Stomach (tissue), 9 donors: ENCODE results near the gene NAGPA. TPM values are rescaled to one million over a fixed set of nuclear protein-coding genes. Genes with fewer than 3 reads are reported as not detected.

ENCODE experiments used
- DNase-seq, 2 donors: peaks; one replicate each; pipeline versions ENCODE4 v3.0.0 to v3.0.0-alpha.2; 2013 to 2019
- H3K27ac ChIP-seq, 5 donors: fragments of 200-600 bp in 4 of 5; sonication (generic) in 4 of 5; one replicate each; pipeline ENCODE4 v1.5.1; 2013 to 2019; ENCODE audit warnings: mild to moderate bottlenecking in 1 of 5, moderate library complexity in 1 of 5
- H3K27me3 ChIP-seq, 3 donors: fragments of 200-600 bp; sonication (generic); one replicate each; pipeline ENCODE4 v1.5.1; 2017 to 2019; ENCODE audit warnings: mixed run types in 1 of 3
- H3K36me3 ChIP-seq, 4 donors: fragments of 200-600 bp; sonication (generic); 1 replicate in 3 of 4; 2 replicates in 1 of 4; pipeline ENCODE4 v1.5.1; 2016 to 2019
- H3K4me1 ChIP-seq, 4 donors: fragments of 200-600 bp; sonication (generic); one replicate each; pipeline ENCODE4 v1.5.1; 2016 to 2019
- H3K4me3 ChIP-seq, 4 donors: fragments of 200-600 bp; sonication (generic) in 3 of 4; one replicate each; pipeline ENCODE4 v1.5.1; 2016 to 2019; ENCODE audit warnings: mild to moderate bottlenecking in 1 of 4
- H3K9me3 ChIP-seq, 4 donors: fragments of 200-600 bp; sonication (generic); one replicate each; pipeline ENCODE4 v1.5.1; 2016 to 2019
- CTCF ChIP-seq, 7 experiments: fragments of 450-650 bp in 4 of 7; fragments of 200-600 bp in 3 of 7; sonication (generic) in 3 of 7; IDR thresholded peaks; one replicate each; pipeline ENCODE4 v1.5.1; 2016 to 2019; ENCODE audit warnings: antibody characterized with exemption in 7 of 7, control low read depth in 2 of 7, mild to moderate bottlenecking in 1 of 7
- EP300 ChIP-seq: sonication (generic); formaldehyde crosslinking; IDR thresholded peaks from one replicate; pipeline ENCODE4 v1.6.1; 2017; ENCODE audit warnings: antibody characterized with exemption
- POLR2A ChIP-seq, 4 donors: fragments of 450-650 bp; IDR thresholded peaks; one replicate each; pipeline ENCODE4 v1.6.1; 2016; ENCODE audit warnings: antibody characterized with exemption in 4 of 4, control low read depth in 2 of 4, mild to moderate bottlenecking in 1 of 4, moderate library complexity in 1 of 4
- POLR2AphosphoS5 ChIP-seq, 3 donors: sonication (generic); formaldehyde crosslinking; IDR thresholded peaks; one replicate each; pipeline ENCODE4 v1.6.1; 2016; ENCODE audit warnings: antibody characterized with exemption in 3 of 3
- WGBS, 5 donors: extraction: QIAGEN DNeasy Blood & Tissue Kit in 3 of 5; methylation state at CpG; one replicate each; pipeline versions ENCODE4 v1.1.5 to v1.1.7; 2013 to 2018; 5-methylcytosine and 5-hydroxymethylcytosine counted together
- intact Hi-C: fragments of 100-400 bp; cut with DNase I; formaldehyde crosslinking; loops from one replicate; pipeline ENCODE4 v1.15.1; 2023; ENCODE audit warnings: low total_unique reads
- polyA plus RNA-seq, 3 donors: library from polyadenylated mRNA; stranded (reverse); fragments of 200-250 nt; gene quantifications; one replicate each; pipeline ENCODE4 v1.2.3, GENCODE V29; 2013
- total RNA-seq, 5 donors: library from RNA; depleted of rRNA; stranded (reverse); fragments of >200 nt; gene quantifications; one replicate each; pipeline versions ENCODE4 v1.1.0 to v1.2.3, GENCODE V29; 2014 to 2016
- donor health status: healthy with polysubstance abuse.
- donor health status: Bipolar disorder and iron deficiency.
- donor health status: healthy.

The NAGPA gene
- total and polyA plus RNA-seq, 8 donors: 10.0 to 139 (median 24.2) TPM

GRCh38 chr16:5005916-5006315 lies 27.8 kb downstream of the NAGPA start:
- no peaks in the 10 kb centered on the region for H3K9me3 ChIP-seq
- 62 to 94% (median 79%) methylated on average over 4 of the region's 4 CpGs for WGBS, 5 donors
- TF ChIP-seq POLR2A (IDR thresholded peaks at IDR 0.05): no peak
- no peak for TF ChIP-seq EP300
- TF ChIP-seq CTCF (IDR thresholded peaks at IDR 0.05): no peak
- no peak for TF ChIP-seq POLR2AphosphoS5 (IDR thresholded peaks at IDR 0.05)

GRCh38 chr16:5004311-5004710 lies 29.4 kb downstream of the NAGPA start:
- H3K4me3 ChIP-seq: no peak overlapping the region
- intact Hi-C loops: no loop called here
- WGBS, 5 donors: 70 to 80% (median 75%) methylated on average over 5 of the region's 5 CpGs

More at GRCh38 chr16:5005916-5006315, 27.8 kb downstream of the NAGPA start:
- Histone ChIP-seq H3K4me1 (no peaks in the 10 kb centered on the region), H3K27me3 (peaks cover 0 to 16% (median 0%) of the 10 kb centered on the region in 3 donors), H3K4me3 (no peak overlapping the region), H3K36me3 (no peaks in the 10 kb centered on the region), H3K27ac (no peak overlapping the region)
- DNase-seq: no peak
- intact Hi-C loops: no loop called here

GRCh38 chr16:5003828-5004227 lies 29.9 kb downstream of the NAGPA start:
- H3K36me3 ChIP-seq: no peaks in the 10 kb centered on the region
- H3K4me3 ChIP-seq: no peak overlapping the region
- no peak for DNase-seq
- no peaks in the 10 kb centered on the region for H3K9me3 ChIP-seq
- TF ChIP-seq CTCF (IDR thresholded peaks at IDR 0.05) (no peak), EP300 (no peak), POLR2AphosphoS5 (IDR thresholded peaks at IDR 0.05) (no peak), POLR2A (IDR thresholded peaks at IDR 0.05) (no peak)
- WGBS, 5 donors: 87 to 93% (median 92%) methylated on average over 10 of the region's 10 CpGs
- no peak overlapping the region for H3K27ac ChIP-seq
- no peaks in the 10 kb centered on the region for H3K4me1 ChIP-seq
- intact Hi-C loops: no loop called here
- peaks cover 0 to 16% (median 0%) of the 10 kb centered on the region in 3 donors for H3K27me3 ChIP-seq

More at GRCh38 chr16:5004311-5004710, 29.4 kb downstream of the NAGPA start:
- Histone ChIP-seq H3K36me3 (no peaks in the 10 kb centered on the region), H3K27ac (no peak overlapping the region), H3K9me3 (no peaks in the 10 kb centered on the region), H3K27me3 (peaks cover 0 to 16% (median 0%) of the 10 kb centered on the region in 3 donors), H3K4me1 (no peaks in the 10 kb centered on the region)
- no peak for DNase-seq
- no peak for TF ChIP-seq EP300

GRCh38 chr16:5003211-5003610 lies 30.5 kb downstream of the NAGPA start:
- Histone ChIP-seq H3K27me3 (peaks cover 0 to 16% (median 0%) of the 10 kb centered on the region in 3 donors), H3K36me3 (no peaks in the 10 kb centered on the region), H3K4me3 (no peak overlapping the region), H3K9me3 (no peaks in the 10 kb centered on the region), H3K27ac (no peak overlapping the region), H3K4me1 (no peaks in the 10 kb centered on the region)
- intact Hi-C loops: no loop called here
- TF ChIP-seq CTCF (IDR thresholded peaks at IDR 0.05): no peak
- TF ChIP-seq POLR2AphosphoS5 (IDR thresholded peaks at IDR 0.05): no peak
- no peak for TF ChIP-seq EP300
- no peak for TF ChIP-seq POLR2A (IDR thresholded peaks at IDR 0.05)
- no peak for DNase-seq
- WGBS, 5 donors: 69 to 86% (median 81%) methylated on average over 6 to 12 of the region's 12 CpGs

- Histone ChIP-seq H3K4me1 (no peaks in the 10 kb centered on the region), H3K36me3 (no peaks in the 10 kb centered on the region), H3K27ac (no peak overlapping the region), H3K27me3 (peaks cover 0 to 16% (median 0%) of the 10 kb centered on the region in 3 donors), H3K9me3 (no peaks in the 10 kb centered on the region), H3K4me3 (no peak overlapping the region)
- no peak for DNase-seq
- intact Hi-C loops: no loop called here
- no peak for TF ChIP-seq EP300
- TF ChIP-seq CTCF (IDR thresholded peaks at IDR 0.05): no peak
- TF ChIP-seq POLR2AphosphoS5 (IDR thresholded peaks at IDR 0.05): no peak
- no peak for TF ChIP-seq POLR2A (IDR thresholded peaks at IDR 0.05)
- 75 to 83% (median 82%) methylated on average over 3 of the region's 3 CpGs for WGBS, 5 donors
Measured at GRCh38 chr16:5002699-5003143, 31.0 kb downstream of the NAGPA start.
